ENCODE results near the gene CCDC33. TPM values are rescaled to one million over a fixed set of nuclear protein-coding genes. Genes with fewer than 3 reads are reported as not detected.
"Not testable (repeated sequence)": the region's sequence is repeated elsewhere in the genome, so short reads cannot be mapped to it uniquely, and the experiment has no call there.

CCDC33 gene
- polyA plus RNA-seq, 1 of the 3 experiments (the other 2 are of a cell fraction) = 4.0 TPM

- H3K9me2 ChIP-seq; DNase-seq; H2AFZ ChIP-seq (ENCODE audit: low read depth); H3K36me3 ChIP-seq (replicated peaks in 1 of 2; ENCODE audit: control insufficient read depth in 1 of 2, insufficient read depth in 2 of 2, low read length in 1 of 2); H4K20me1 ChIP-seq (ENCODE audit: insufficient read depth); H3F3A ChIP-seq (replicated peaks; ENCODE audit: insufficient read depth); H3K4me1 ChIP-seq (ENCODE audit: control insufficient read depth in 1 of 2, insufficient read depth in 2 of 2, low read depth in 1 of 2, low read length in 1 of 2); H3K9me3 ChIP-seq; H3K4me2 ChIP-seq; H3K27ac ChIP-seq (ENCODE audit: low read depth in 2 of 2, low read length in 1 of 2); H3K4me3 ChIP-seq (ENCODE audit: low read depth in 2 of 2, low read length in 1 of 2); H3K79me2 ChIP-seq (ENCODE audit: insufficient read depth); POLR2A ChIA-PET; H3K9ac ChIP-seq: not testable (repeated sequence)
- H3K27me3 ChIP-seq (ENCODE audit: insufficient read depth) = peaks cover 21% of the 10 kb centered on the region; the same call in 1 of the 2 replicates
- CTCF ChIA-PET = interaction anchor here (0.6 to 1.1 kb wide), 3 partner anchors 15 to 312 kb away, joined by 3 to 4 read pairs (median 3); no protein-coding TSS in a partner anchor
- 74% methylated on average over 7 of the region's 7 CpGs for WGBS (ENCODE audit: low lambda C conversion rate)
These were observed 121.4 kb downstream of the CCDC33 start for GRCh38 chr15:74357514-74357913.

GRCh38 chr15:74359376-74359775 is 123.2 kb downstream of the CCDC33 start:
- H3K4me1 ChIP-seq (ENCODE audit: control insufficient read depth in 1 of 2, insufficient read depth in 2 of 2, low read depth in 1 of 2, low read length in 1 of 2); H3F3A ChIP-seq (replicated peaks; ENCODE audit: insufficient read depth); H2AFZ ChIP-seq (ENCODE audit: low read depth); H3K9me2 ChIP-seq; H3K79me2 ChIP-seq (ENCODE audit: insufficient read depth); H4K20me1 ChIP-seq (ENCODE audit: insufficient read depth); H3K9ac ChIP-seq; H3K27ac ChIP-seq (ENCODE audit: low read depth in 2 of 2, low read length in 1 of 2); H3K36me3 ChIP-seq (replicated peaks in 1 of 2; ENCODE audit: control insufficient read depth in 1 of 2, insufficient read depth in 2 of 2, low read length in 1 of 2); H3K4me2 ChIP-seq; H3K4me3 ChIP-seq (ENCODE audit: low read depth in 2 of 2, low read length in 1 of 2); POLR2A ChIA-PET; DNase-seq; H3K9me3 ChIP-seq: not testable (repeated sequence)
- CTCF ChIA-PET = interaction anchor here (5.0 kb wide), 1 partner anchor 15 kb away, joined by 28 read pairs; no protein-coding TSS in a partner anchor
- 46% methylated on average over 6 of the region's 6 CpGs for WGBS (ENCODE audit: low lambda C conversion rate)
- H3K27me3 ChIP-seq (ENCODE audit: insufficient read depth) = peaks cover 15% of the 10 kb centered on the region; the same call in 1 of the 2 replicates

- H3K9ac ChIP-seq; H3K9me3 ChIP-seq; DNase-seq; H3K4me3 ChIP-seq (ENCODE audit: low read depth in 2 of 2, low read length in 1 of 2); H3K36me3 ChIP-seq (replicated peaks in 1 of 2; ENCODE audit: control insufficient read depth in 1 of 2, insufficient read depth in 2 of 2, low read length in 1 of 2); H3K4me2 ChIP-seq; H3K27ac ChIP-seq (ENCODE audit: low read depth in 2 of 2, low read length in 1 of 2); H3F3A ChIP-seq (replicated peaks; ENCODE audit: insufficient read depth); H3K9me2 ChIP-seq; H3K4me1 ChIP-seq (ENCODE audit: control insufficient read depth in 1 of 2, insufficient read depth in 2 of 2, low read depth in 1 of 2, low read length in 1 of 2); H4K20me1 ChIP-seq (ENCODE audit: insufficient read depth); H3K79me2 ChIP-seq (ENCODE audit: insufficient read depth); POLR2A ChIA-PET; H2AFZ ChIP-seq (ENCODE audit: low read depth): not testable (repeated sequence)
- H3K27me3 ChIP-seq (ENCODE audit: insufficient read depth) = peaks cover 10% of the 10 kb centered on the region; the same call in 1 of the 2 replicates
- CTCF ChIA-PET = interaction anchor here (0.6 to 5.0 kb wide), 4 partner anchors 14 to 244 kb away, joined by 3 to 28 read pairs (median 4); no protein-coding TSS in a partner anchor
- WGBS (ENCODE audit: low lambda C conversion rate) = 52% methylated on average over 1 of the region's 1 CpG
These were observed 124.7 kb downstream of the CCDC33 start for GRCh38 chr15:74360855-74361254.

GRCh38 chr15:74362482-74362881 is 126.4 kb downstream of the CCDC33 start:
- Histone ChIP-seq H3K9me2 (no peaks in the 10 kb centered on the region), H3K27ac (ENCODE audit: low read depth in 2 of 2, low read length in 1 of 2) (no peak overlapping the region), H3K4me1 (ENCODE audit: control insufficient read depth in 1 of 2, insufficient read depth in 2 of 2, low read depth in 1 of 2, low read length in 1 of 2) (no peaks in the 10 kb centered on the region), H3K4me3 (ENCODE audit: low read depth in 2 of 2, low read length in 1 of 2) (no peak overlapping the region), H3F3A (replicated peaks; ENCODE audit: insufficient read depth) (no peaks in the 10 kb centered on the region), H3K36me3 (replicated peaks in 1 of 2; ENCODE audit: control insufficient read depth in 1 of 2, insufficient read depth in 2 of 2, low read length in 1 of 2) (no peaks in the 10 kb centered on the region), H2AFZ (ENCODE audit: low read depth) (no peak overlapping the region), H3K4me2 (no peak overlapping the region), H3K79me2 (ENCODE audit: insufficient read depth) (no peaks in the 10 kb centered on the region), H4K20me1 (ENCODE audit: insufficient read depth) (no peaks in the 10 kb centered on the region), H3K9ac (no peak overlapping the region), H3K27me3 (ENCODE audit: insufficient read depth) (0 out of 2 replicates have a peak, but pooled peaks cover 9% of the 10 kb centered on the region), H3K9me3 (no peaks in the 10 kb centered on the region)
- no peak for DNase-seq
- WGBS (ENCODE audit: low lambda C conversion rate) = 19% methylated on average over 1 of the region's 1 CpG
- TF ChIP-seq NRF1 (IDR thresholded peaks at IDR 0.05; ENCODE audit: low read depth, low read length) (no peak), FOSL2 (IDR thresholded peaks at IDR 0.05; ENCODE audit: borderline replicate concordance, low read depth) (no peak), NFIC (IDR thresholded peaks at IDR 0.05; ENCODE audit: borderline replicate concordance) (no peak)
- CTCF ChIA-PET = interaction anchor here (1.0 to 5.0 kb wide), 3 partner anchors 12 to 270 kb away, joined by 3 to 28 read pairs (median 3); no protein-coding TSS in a partner anchor
- POLR2A ChIA-PET = no interaction called here
